Activated CD4-positive, alpha-beta T cell treated with anti-CD3 and anti-CD28 coated beads for 36 hours (primary cell): Measurements from ENCODE around the gene CSNK2A2. TPM values are rescaled to one million over a fixed set of nuclear protein-coding genes. Genes with fewer than 3 reads are reported as not detected.

Source experiments
- ATAC-seq: fragments of 200-7000 bp; cut with Tn5 transposase; one replicate; pipeline ENCODE4 v1.10.0; 2021; ENCODE audit warnings: mild to moderate bottlenecking, moderate library complexity
- CTCF ChIA-PET: fragments of 350-600 bp; sonication (Branson Sonifier 250); formaldehyde crosslinking; loops from one replicate; lab custom pipeline; 2021; ENCODE audit warnings: antibody characterized with exemption; lab: Charles Lee
- POLR2A ChIA-PET: fragments of 350-600 bp; sonication (Branson Sonifier 250); formaldehyde crosslinking; loops from one replicate; lab custom pipeline; 2021; ENCODE audit warnings: antibody characterized with exemption, inconsistent platforms; lab: Charles Lee
- DNase-seq: peaks from one replicate; pipeline ENCODE4 v3.0.0-alpha.2; 2020
- H3K27ac Mint-ChIP-seq: one replicate; pipeline ENCODE4 v1.8.0; 2021; ENCODE audit warnings: mixed read lengths
- H3K27me3 Mint-ChIP-seq: one replicate; pipeline ENCODE4 v1.8.0; 2021; ENCODE audit warnings: mixed read lengths
- H3K36me3 Mint-ChIP-seq: one replicate; pipeline ENCODE4 v1.8.0; 2021; ENCODE audit warnings: low read depth, mixed read lengths
- H3K4me1 Mint-ChIP-seq: one replicate; pipeline ENCODE4 v1.8.0; 2021; ENCODE audit warnings: mixed read lengths
- H3K4me3 Mint-ChIP-seq: one replicate; pipeline ENCODE4 v1.8.0; 2021; ENCODE audit warnings: mild to moderate bottlenecking, moderate library complexity, mixed read lengths
- H3K9me3 Mint-ChIP-seq: one replicate; pipeline ENCODE4 v1.8.0; 2021; ENCODE audit warnings: low read depth, mixed read lengths
- intact Hi-C, 2 experiments: fragments of 100-400 bp; cut with DNase I in 1 of 2; cut with micrococcal nuclease in 1 of 2; formaldehyde crosslinking; loops; one replicate each; pipeline versions ENCODE4 v1.14.2 to v1.15.1; 2022 to 2024; cut with DNase I, micrococcal nuclease
- total RNA-seq, 2 experiments: library from RNA; stranded (reverse); gene quantifications; one replicate each; pipeline ENCODE4 v1.2.3, GENCODE V29; 2021

CSNK2A2 gene
- 10 to 100 TPM; 85.9 to 92.2 TPM for total RNA-seq

DNA sequence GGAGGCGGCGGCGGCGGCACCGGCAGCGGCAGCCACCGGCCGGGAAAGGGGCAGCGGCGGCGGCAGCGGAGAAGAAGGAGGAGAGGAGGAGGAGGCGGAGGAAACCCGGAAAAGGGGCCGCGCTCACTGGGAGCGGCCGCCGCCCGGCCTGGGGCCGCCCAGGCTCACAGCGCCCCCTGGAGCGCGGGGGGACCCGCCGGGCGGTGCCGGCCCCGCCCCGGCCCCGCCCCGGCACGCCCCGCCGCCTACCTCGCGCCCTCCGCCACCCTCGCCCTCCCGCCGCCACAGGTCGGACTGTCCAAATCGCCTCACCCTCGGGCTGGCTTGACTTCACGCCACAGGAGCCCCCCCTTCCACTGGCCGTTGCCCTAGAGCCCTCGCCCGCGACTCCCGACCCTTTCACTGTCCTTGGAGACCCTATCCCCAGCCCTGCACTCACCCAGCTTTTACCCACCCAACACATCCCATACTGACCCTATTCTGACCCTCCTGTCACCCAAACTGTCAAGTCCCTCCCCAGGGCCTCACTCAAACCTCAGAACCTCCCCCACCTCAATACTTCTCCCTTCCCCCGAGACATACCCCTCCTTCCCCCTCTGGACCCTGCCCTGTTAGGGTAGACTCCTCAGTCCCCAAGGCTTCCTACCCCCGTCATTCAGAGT lies at the start of gene CSNK2A2:
TSS of gene CSNK2A2 (minus strand) at position 85 of the 662 bp plus-strand sequence. CDS start 370 bp downstream, outside the sequence.
- intact Hi-C loops, result loop anchor here (1.0 to 10.0 kb wide), 11 partner anchors 38 to 1011 kb away; partner anchors contain the start of genes CFAP20 (in 2 of the 2), GINS3 (in 1 of the 2), GOT2 (in 1 of the 2) and KATNB1 (in 1 of the 2)
- peaks cover 29% of the 10 kb centered on the region for H3K36me3 Mint-ChIP-seq

DNA sequence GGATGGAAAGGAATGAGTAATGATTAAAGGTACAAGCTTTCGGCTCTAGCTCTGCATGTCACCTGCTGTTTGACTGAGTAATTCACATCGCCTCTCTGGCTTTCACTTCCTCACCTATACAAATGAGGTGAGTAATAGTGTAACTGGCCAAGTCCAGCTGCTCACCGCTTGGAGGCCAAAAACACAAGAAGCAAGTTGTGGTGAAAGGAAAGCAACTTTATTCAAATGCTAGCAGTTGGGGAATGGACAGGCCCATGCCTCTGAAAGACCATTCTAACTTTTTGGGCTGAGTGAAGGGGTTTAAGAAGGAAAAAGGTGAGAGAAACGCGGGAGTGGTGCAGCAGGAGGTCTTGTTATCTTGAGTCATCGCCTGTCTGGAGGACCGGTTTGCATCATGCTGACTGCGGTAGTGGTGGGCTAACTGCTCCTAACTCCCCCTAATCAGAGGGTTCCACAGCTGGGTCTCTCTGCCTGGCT lies 45.7 kb upstream of the CSNK2A2 start:
- H3K36me3 Mint-ChIP-seq, result no peaks in the 10 kb centered on the region
- peaks cover 27% of the 10 kb centered on the region for H3K27me3 Mint-ChIP-seq
- no peak overlapping the region for H3K27ac Mint-ChIP-seq
- no peaks in the 10 kb centered on the region for H3K9me3 Mint-ChIP-seq
- ChIA-PET CTCF (interaction anchor here (0.8 kb wide), 1 partner anchor 830 kb away, joined by 3 read pairs; no protein-coding TSS in a partner anchor), POLR2A (no interaction called here)
- H3K4me3 Mint-ChIP-seq, result no peak overlapping the region
- intact Hi-C loops, result no loop called here
- DNase-seq (no peak), ATAC-seq (peak; percentile 61)
- H3K4me1 Mint-ChIP-seq, result peaks cover 6% of the 10 kb centered on the region

More for the DNA sequence above, at the start of gene CSNK2A2:
- H3K9me3 Mint-ChIP-seq, result no peaks in the 10 kb centered on the region
- CTCF ChIA-PET, result interaction anchor here (0.6 to 1.2 kb wide), 4 partner anchors 10 to 172 kb away, joined by 3 to 5 read pairs (median 4); partner anchors contain the start of genes CFAP20 and MMP15
- peaks cover 34% of the 10 kb centered on the region for H3K4me1 Mint-ChIP-seq
- peak; percentile 84 for DNase-seq
- POLR2A ChIA-PET, result no interaction called here
- H3K27ac Mint-ChIP-seq, result peak within 1 kb of the TSS; percentile 74
- H3K27me3 Mint-ChIP-seq, result peaks cover 6% of the 10 kb centered on the region
- ATAC-seq, result peak; percentile 94
- H3K4me3 Mint-ChIP-seq, result peak within 1 kb of the TSS; percentile 84

DNA sequence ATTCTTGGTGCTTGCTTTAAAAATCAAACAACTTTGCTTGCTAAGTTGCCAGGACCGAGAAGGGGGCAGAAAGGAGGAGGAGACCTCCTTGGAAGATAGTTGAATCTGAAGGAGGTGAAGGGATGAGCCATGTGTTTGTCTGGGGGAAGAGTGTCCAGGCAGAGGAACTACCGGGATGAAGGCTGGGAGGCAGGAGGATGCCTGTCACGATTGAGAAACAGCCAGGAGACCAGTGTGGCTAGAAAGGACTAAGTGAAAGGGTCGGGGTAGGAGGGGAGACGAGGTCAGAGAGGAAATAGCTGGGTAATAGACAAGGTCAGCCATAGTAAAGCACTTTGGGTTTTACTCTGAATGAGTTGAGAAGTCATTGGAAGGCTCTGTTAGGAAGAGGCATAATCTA lies 38.9 kb upstream of the CSNK2A2 start:
- Mint-ChIP-seq H3K9me3 (no peaks in the 10 kb centered on the region), H3K36me3 (no peaks in the 10 kb centered on the region), H3K27ac (no peak overlapping the region), H3K4me1 (peaks cover 8% of the 10 kb centered on the region), H3K4me3 (peak overlapping the region; percentile 69), H3K27me3 (peaks cover 25% of the 10 kb centered on the region)
- ChIA-PET CTCF (no interaction called here), POLR2A (no interaction called here)
- intact Hi-C loops, result loop anchor here (1.0 to 10.0 kb wide), 8 partner anchors 12 to 448 kb away; partner anchors contain the start of genes CSNK2A2 (in 2 of the 2), CFAP20 (in 1 of the 2), GINS3 (in 1 of the 2) and MMP15 (in 1 of the 2)
- no peak for DNase-seq
- no peak for ATAC-seq

DNA sequence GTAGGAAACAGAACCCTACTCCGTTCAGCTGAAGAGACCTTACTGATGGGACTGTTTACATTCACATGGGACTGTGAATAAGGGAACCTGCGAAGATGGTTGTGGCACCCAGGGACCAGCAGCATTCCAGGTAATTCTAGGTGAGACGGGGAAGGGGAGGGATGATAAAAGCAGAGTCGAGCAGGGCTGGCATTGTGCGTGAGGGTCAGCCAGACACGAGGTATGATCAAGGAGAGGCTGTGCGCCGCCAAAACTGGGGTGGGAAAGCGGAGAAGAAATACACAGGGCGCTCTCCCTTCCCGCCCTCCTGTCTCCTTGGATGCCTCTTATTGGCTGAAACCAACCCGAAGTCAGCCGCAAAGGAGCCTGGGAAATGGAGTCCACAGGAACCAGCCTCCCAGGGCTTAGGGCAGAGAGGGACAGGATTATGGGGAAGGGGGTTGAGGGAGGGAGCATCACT lies 38.4 kb upstream of the CSNK2A2 start:
- ChIA-PET POLR2A (no interaction called here), CTCF (no interaction called here)
- Mint-ChIP-seq H3K36me3 (no peaks in the 10 kb centered on the region), H3K4me3 (peak overlapping the region; percentile 69), H3K27ac (no peak overlapping the region), H3K27me3 (peaks cover 20% of the 10 kb centered on the region), H3K4me1 (peaks cover 8% of the 10 kb centered on the region), H3K9me3 (no peaks in the 10 kb centered on the region)
- DNase-seq (peak; percentile 82), ATAC-seq (peak; percentile 99)
- intact Hi-C loops, result loop anchor here (1.0 to 10.0 kb wide), 8 partner anchors 13 to 449 kb away; partner anchors contain the start of genes CSNK2A2 (in 2 of the 2), CFAP20 (in 1 of the 2), GINS3 (in 1 of the 2) and MMP15 (in 1 of the 2)

DNA sequence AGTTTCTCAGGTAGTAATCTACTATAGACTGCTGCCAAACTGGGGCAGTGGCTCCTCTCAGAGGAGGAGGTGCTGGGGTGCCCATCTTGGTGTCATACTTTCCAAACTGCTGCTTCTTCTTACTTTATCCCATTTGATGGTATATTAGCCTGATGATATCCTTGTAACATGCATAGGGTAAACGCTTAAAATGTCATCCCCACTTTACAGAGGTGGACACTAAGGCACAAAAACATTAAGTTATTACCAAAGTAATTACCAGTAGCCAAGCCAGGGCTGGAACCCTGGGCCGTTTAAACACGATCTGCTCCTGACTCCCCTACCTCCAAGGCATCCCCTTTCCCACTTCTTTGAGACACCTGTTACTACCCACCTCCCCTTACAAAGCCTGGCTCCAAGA lies 37.8 kb upstream of the CSNK2A2 start:
- Mint-ChIP-seq H3K4me3 (peak overlapping the region; percentile 69), H3K36me3 (no peaks in the 10 kb centered on the region), H3K27ac (no peak overlapping the region), H3K9me3 (no peaks in the 10 kb centered on the region), H3K4me1 (peaks cover 8% of the 10 kb centered on the region), H3K27me3 (peaks cover 20% of the 10 kb centered on the region)
- ChIA-PET CTCF (no interaction called here), POLR2A (no interaction called here)
- intact Hi-C loops, result loop anchor here (1.0 to 10.0 kb wide), 8 partner anchors 14 to 449 kb away; partner anchors contain the start of genes CSNK2A2 (in 2 of the 2), CFAP20 (in 1 of the 2), GINS3 (in 1 of the 2) and MMP15 (in 1 of the 2)
- DNase-seq (no peak), ATAC-seq (no peak)

DNA sequence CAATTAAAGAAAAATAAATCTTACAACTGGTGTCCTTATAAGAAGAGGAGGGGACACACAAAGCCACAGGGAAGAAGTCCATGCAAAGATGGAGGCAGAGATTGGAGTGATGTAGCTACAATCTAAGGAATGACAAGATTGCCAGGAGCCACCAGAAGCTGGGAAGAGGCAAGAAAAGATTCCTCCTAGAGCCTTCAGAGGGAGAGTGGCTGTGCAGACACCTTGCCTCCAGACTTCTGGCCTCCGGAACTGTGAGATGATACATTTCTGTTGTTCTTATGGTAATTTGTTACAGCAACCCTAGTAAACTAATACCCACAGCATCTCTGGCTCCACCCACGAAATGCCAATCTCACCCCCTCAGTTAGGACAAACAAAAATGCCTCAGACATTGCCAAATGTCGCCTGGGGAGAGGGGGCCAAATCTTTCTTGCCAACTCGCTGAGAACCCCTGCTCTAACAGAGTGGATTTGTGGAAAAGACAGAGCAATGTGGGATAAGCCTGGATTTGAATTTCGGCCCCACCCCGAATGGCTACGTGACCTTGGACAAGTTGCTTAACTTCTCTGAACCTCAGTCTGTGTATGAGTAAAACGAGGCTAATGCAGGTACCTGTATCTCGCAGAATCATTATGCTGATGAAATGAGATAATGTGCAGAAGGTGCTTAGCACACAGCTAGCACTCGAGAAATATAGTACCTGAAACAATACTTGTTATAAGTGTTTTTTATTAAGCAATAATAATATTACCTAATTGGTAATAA lies 37.1 kb upstream of the CSNK2A2 start:
- H3K4me1 Mint-ChIP-seq, result peaks cover 8% of the 10 kb centered on the region
- ATAC-seq (no peak), DNase-seq (no peak)
- no peaks in the 10 kb centered on the region for H3K9me3 Mint-ChIP-seq
- ChIA-PET CTCF (no interaction called here), POLR2A (no interaction called here)
- H3K4me3 Mint-ChIP-seq, result no peak overlapping the region
- intact Hi-C loops, result loop anchor here in 1 of 2 experiments (5.0 to 10.0 kb wide), 2 partner anchors 208 to 450 kb away; partner anchors contain the start of genes MMP15 and SLC38A7
- H3K27me3 Mint-ChIP-seq, result peaks cover 17% of the 10 kb centered on the region
- H3K27ac Mint-ChIP-seq, result no peak overlapping the region
- no peaks in the 10 kb centered on the region for H3K36me3 Mint-ChIP-seq

DNA sequence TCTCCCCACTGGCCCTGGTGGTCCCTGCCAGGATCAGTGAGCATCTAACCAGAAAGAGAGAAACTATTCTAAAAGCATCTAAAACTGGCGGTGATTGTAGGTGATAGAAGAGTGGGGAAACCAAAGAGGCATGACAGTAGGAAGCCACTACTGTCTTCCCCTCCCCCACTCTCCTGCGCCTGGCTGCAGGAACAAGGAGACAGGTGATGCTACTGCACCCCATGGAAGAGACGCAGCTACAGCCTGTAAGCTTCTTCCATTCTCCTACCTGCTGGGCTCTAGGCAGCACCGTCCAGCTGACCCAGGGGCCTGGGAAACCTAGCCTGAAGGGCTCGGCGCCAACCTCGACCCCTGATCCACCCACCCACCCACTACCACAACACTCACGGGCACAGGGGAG lies 32.4 kb upstream of the CSNK2A2 start:
- H3K4me1 Mint-ChIP-seq, result no peaks in the 10 kb centered on the region
- CTCF ChIA-PET, result interaction anchor here (0.7 kb wide), 1 partner anchor 287 kb away, joined by 3 read pairs; no protein-coding TSS in a partner anchor
- peaks cover 7% of the 10 kb centered on the region for H3K27me3 Mint-ChIP-seq
- ATAC-seq (no peak), DNase-seq (no peak)
- H3K27ac Mint-ChIP-seq, result no peak overlapping the region
- H3K9me3 Mint-ChIP-seq, result no peaks in the 10 kb centered on the region
- POLR2A ChIA-PET, result no interaction called here
- no peaks in the 10 kb centered on the region for H3K36me3 Mint-ChIP-seq
- no peak overlapping the region for H3K4me3 Mint-ChIP-seq
- intact Hi-C loops, result loop anchor here in 1 of 2 experiments (10.0 kb wide), 1 partner anchor 455 kb away; the partner anchor contains the start of gene SLC38A7

DNA sequence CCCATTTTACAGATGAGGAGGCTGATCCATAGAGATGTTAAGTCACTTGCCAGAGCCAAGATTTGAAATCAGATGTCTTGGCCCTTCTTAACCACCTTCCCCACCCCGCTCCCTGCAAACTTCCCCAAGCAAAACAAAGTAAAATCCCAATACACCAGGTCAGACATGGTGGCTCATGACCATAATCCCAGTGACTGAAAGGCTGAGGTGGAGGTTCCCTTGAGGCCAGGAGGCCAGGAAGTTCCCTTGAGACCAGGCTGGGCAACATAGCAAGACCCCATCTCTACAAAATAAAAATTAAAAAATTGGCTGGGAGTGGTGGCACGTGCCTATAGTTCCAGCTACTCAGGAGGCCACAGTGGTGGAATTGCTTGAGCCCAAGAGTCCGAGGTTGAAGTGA lies 28.9 kb upstream of the CSNK2A2 start:
- intact Hi-C loops, result no loop called here
- CTCF ChIA-PET, result interaction anchor here (1.9 kb wide), 1 partner anchor 22 kb away, joined by 4 read pairs; no protein-coding TSS in a partner anchor
- Mint-ChIP-seq H3K36me3 (no peaks in the 10 kb centered on the region), H3K4me3 (no peak overlapping the region), H3K27me3 (peaks cover 10% of the 10 kb centered on the region), H3K4me1 (no peaks in the 10 kb centered on the region), H3K27ac (no peak overlapping the region), H3K9me3 (no peaks in the 10 kb centered on the region)
- ATAC-seq (no peak), DNase-seq (no peak)
- POLR2A ChIA-PET, result no interaction called here

DNA sequence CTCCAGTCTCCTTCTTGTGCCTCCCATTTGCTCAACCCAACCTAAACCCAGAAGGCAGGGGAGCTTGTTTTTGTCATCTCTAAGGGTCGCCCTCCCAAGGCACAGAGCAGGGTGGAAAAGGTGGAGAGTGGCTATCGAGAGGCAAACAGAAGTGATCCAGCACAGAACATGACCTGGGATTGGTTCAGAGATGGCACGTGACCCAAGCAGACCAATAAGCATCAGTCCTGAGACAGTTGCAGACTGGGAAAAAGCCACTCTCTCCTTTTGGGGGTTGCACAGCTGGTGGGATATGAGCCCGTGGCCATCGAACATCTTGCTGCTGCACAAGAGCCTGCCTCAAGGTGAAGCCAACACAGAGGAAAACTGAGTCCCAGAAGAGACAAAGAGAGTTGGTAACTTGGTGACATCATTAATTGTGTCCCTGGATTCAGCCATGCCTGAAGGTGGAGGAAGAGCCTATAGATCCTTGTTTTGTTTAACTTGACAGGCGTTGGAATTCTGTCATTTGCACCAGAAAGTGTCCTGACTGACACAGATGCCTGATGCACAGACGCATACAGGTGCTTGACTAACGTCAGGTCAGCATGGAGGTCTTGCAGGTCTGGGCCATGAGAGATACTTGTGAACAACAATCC lies 28.2 kb upstream of the CSNK2A2 start:
- Mint-ChIP-seq H3K27me3 (peaks cover 10% of the 10 kb centered on the region), H3K27ac (no peak overlapping the region), H3K36me3 (no peaks in the 10 kb centered on the region), H3K9me3 (no peaks in the 10 kb centered on the region), H3K4me3 (no peak overlapping the region), H3K4me1 (no peaks in the 10 kb centered on the region)
- DNase-seq (no peak), ATAC-seq (no peak)
- CTCF ChIA-PET, result interaction anchor here (1.2 to 1.9 kb wide), 2 partner anchors 23 to 97 kb away, joined by 3 to 4 read pairs; partner anchors contain the start of gene CFAP20
- intact Hi-C loops, result no loop called here
- POLR2A ChIA-PET, result no interaction called here

DNA sequence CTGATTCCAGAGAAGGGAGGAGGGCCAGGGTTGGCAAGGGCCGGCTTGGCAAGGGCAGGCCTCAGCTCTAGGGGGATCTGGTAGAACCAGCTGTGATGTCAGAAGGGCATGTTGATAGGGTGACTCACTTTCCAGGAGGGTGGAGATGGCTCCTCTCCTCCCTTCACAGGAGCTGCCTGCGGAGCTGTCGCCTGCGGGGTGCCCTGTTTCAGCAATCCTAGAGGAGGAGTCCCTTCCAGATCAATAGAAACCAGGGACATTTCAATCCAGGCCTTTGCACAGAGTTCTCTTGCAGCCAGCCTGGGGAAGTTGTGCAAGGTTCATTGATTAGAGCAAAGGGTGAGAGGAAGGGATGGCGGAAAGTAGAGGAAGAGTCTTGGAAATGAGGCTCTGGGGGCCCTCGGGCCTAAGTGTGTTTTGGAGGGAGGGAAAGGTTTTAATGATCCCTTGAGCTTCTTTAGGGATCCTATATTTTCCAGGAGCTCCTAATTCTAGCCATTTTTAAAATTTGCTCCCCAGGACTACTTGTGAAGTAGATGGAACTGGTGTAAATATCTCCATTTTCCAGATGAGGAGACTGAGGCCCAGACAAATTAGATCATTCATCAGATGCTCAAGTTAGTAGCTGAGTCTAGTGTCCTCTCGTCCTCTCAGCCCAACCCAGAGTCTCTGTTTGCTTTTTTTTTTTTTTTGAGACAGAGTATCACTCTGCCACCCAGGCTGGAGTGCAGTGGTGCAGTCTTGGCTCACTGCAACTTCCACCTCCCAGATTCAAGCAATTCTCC lies 24.8 kb upstream of the CSNK2A2 start:
- intact Hi-C loops, result no loop called here
- Mint-ChIP-seq H3K4me1 (no peaks in the 10 kb centered on the region), H3K27ac (no peak overlapping the region), H3K27me3 (peaks cover 14% of the 10 kb centered on the region), H3K9me3 (peaks cover 3% of the 10 kb centered on the region), H3K4me3 (no peak overlapping the region), H3K36me3 (no peaks in the 10 kb centered on the region)
- no peak for DNase-seq
- no peak for ATAC-seq
- POLR2A ChIA-PET, result no interaction called here
- CTCF ChIA-PET, result interaction anchor here (1.0 kb wide), 1 partner anchor 27 kb away, joined by 3 read pairs; a partner anchor contains a TSS
